Stimulated activated memory B cell treated with anti-CD40 and anti-IgM and Interleukin-4, amounts not matched to agents 10 μg/mL and 1 μg/mL and 100 μg/mL, for 72 hours (primary cell): ENCODE data around the gene HM13.

Source experiments
- ATAC-seq: fragments of 150-1000 bp; cut with Tn5 transposase; 2 replicates; pipeline ENCODE4 v1.10.0; 2021
- H3K27ac Mint-ChIP-seq: one replicate; pipeline ENCODE4 v1.8.0; 2022; ENCODE audit warnings: mild to moderate bottlenecking, mixed read lengths
- H3K27me3 Mint-ChIP-seq: one replicate; pipeline ENCODE4 v1.8.0; 2022; ENCODE audit warnings: mixed read lengths
- H3K36me3 Mint-ChIP-seq: one replicate; pipeline ENCODE4 v1.8.0; 2022; ENCODE audit warnings: mixed read lengths
- H3K4me1 Mint-ChIP-seq: one replicate; pipeline ENCODE4 v1.8.0; 2022; ENCODE audit warnings: mixed read lengths
- H3K4me3 Mint-ChIP-seq: one replicate; pipeline ENCODE4 v1.8.0; 2022; ENCODE audit warnings: mild to moderate bottlenecking, moderate library complexity, mixed read lengths
- H3K9me3 Mint-ChIP-seq: one replicate; pipeline ENCODE4 v1.8.0; 2022; ENCODE audit warnings: mixed read lengths

Gene HM13

DNA sequence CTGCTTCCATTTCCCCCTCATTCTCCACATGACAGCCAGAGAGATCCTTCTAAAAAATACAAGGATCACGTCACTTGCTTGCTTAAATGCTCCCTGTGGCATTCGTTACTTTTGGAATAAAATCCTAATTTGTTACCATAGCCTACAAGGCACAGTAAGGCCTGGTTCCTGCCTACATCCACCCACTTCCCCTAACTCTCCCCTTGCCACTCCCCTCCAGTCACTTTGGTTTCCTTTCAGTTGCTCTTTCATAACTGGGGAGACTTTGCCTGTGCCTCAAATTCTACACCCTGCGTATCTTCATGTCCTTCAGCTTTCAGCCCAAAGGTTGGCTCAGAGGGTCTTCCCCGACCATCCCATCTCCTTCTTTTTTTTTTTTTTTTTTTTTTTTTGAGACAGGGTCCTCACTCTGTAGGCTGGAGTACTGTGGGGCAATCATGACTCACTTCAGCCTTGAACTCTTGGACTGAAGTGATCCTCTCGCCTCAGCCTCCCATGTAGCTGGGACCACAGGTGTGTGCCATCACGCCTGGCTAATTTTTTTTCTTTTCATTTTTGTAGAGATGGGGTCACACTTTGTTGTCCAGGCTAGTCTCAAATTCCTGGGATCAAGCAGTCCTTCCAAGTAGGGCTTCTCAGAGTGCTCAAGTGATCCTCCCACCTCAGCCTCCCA lies 103.3 kb downstream of the HM13 start:
- H3K9me3 Mint-ChIP-seq = no peaks in the 10 kb centered on the region
- H3K4me3 Mint-ChIP-seq = no peak overlapping the region
- H3K27me3 Mint-ChIP-seq = no peaks in the 10 kb centered on the region
- H3K36me3 Mint-ChIP-seq = no peaks in the 10 kb centered on the region
- no peak overlapping the region for H3K27ac Mint-ChIP-seq
- peaks cover 30% of the 10 kb centered on the region for H3K4me1 Mint-ChIP-seq
- ATAC-seq = no peak
